HT1080 (cell line): Measurements from ENCODE around the gene NDUFS3. TPM values are rescaled to one million over a fixed set of nuclear protein-coding genes. Genes with fewer than 3 reads are reported as not detected.

ENCODE experiments used
- DNase-seq: peaks from one replicate; pipeline ENCODE4 v3.0.0-alpha.2; 2015; ENCODE audit warnings: low read depth
- total RNA-seq: library from RNA; depleted of rRNA; stranded (reverse); fragments of >200 nt; shearing (Covaris generic); gene quantifications from 2 replicates; pipeline ENCODE4 v1.2.3, GENCODE V29; 2014

NDUFS3 gene
- total RNA-seq, 1 experiment from 2014 or later: 101 TPM

- DNase-seq: no peak
Measured at GRCh38 chr11:47589977-47590861, 11.3 kb downstream of the NDUFS3 start.

- DNase-seq: peak; percentile 38
Measured at GRCh38 chr11:47591764-47592163, 12.9 kb downstream of the NDUFS3 start.

GRCh38 chr11:47592251-47592650, 13.4 kb downstream of the NDUFS3 start:
- DNase-seq: no peak

DNA sequence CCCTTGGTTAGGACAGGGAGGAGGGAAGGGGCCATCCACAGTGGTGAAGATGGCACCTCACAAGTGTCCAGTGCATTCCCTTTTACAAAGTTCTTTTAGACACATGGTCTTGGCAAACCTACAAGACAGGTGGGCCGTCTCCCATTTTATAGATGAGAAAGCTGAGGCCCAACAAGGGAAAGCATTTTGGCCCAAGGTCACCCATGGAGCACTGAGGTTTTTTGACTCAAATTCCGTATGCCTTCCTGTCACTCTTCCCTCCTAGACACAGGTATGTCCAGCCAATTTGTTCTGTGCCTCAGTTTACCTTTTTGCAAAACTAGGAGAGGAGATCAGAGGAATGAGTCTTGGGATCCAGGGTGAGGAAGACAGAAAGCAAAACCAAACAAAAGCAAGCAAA, 14.1 kb downstream of the NDUFS3 start:
- no peak for DNase-seq

- no peak for DNase-seq
Measured at GRCh38 chr11:47593492-47593933, 14.6 kb downstream of the NDUFS3 start.

- no peak for DNase-seq
Measured at GRCh38 chr11:47593934-47594855, 15.3 kb downstream of the NDUFS3 start, which contains the start of gene C1QTNF4. Gene C1QTNF4 (minus strand): TSS chr11:47594411. CDS start chr11:47590810, 3,601 bp downstream.

DNA sequence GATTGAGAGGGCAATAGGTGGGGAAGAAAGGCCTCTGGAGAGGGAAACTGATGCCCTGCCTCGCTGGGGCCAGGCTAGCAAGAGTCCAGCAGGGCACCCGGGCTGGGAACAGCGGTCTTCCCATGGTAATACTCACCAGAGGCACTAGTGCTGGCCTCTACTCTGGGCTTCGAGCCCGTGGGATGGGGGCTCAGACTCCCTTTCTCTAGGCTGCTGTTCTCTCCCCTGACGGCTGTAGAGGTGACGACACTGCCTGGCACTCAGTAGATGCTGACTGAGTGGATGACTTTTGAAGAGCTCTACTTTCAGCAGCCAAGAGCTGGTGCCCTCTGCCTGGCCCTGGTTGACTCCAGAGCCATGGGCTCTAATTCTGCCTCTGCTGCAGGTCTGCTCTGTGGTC, 16.2 kb downstream of the NDUFS3 start:
- no peak for DNase-seq

- DNase-seq: no peak
Measured at GRCh38 chr11:47595967-47596366, 17.1 kb downstream of the NDUFS3 start.

DNA sequence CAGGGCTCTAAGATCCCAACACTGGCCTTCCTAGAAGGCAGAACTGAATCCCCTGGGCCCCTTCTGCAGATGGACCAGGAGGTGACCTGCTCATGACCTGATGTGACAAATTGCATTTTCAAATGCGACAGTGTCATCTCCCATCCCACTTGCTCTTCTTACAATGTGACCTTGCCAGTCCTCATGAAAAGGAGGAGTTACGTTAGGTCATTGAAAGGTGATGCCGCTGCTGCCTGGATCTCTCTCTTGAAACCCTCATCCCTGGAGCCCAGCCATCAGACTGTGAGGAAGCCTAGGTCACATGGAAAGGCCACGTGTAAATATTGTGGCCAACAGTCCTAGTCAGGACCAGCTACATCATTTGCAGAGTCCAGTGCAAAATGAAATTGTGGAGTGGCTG, 21.0 kb downstream of the NDUFS3 start:
- no peak for DNase-seq

- DNase-seq: no peak
Measured at GRCh38 chr11:47603295-47603694, 24.4 kb downstream of the NDUFS3 start.

GRCh38 chr11:47605921-47606320, 27.0 kb downstream of the NDUFS3 start:
- DNase-seq: no peak

DNA sequence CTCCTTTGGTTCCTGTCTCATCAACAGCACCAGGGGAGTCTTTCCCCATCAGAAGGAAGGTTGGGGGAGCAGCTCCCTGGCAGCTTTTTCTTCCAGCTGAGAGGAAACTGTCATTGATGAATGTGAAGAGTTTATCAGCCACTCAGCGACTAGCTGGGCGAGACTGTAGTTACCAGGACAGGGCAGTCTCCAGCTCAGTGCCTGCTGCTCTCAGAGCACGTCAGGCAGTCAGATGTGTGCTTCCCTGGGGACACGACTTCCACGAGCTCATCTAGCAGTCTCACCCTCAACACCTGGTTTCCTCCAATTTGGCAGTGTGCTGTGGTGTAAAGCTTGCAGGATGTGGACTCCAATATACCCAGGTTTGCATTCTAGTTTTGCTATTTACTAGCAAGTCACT, 27.9 kb downstream of the NDUFS3 start:
- DNase-seq: no peak

DNA sequence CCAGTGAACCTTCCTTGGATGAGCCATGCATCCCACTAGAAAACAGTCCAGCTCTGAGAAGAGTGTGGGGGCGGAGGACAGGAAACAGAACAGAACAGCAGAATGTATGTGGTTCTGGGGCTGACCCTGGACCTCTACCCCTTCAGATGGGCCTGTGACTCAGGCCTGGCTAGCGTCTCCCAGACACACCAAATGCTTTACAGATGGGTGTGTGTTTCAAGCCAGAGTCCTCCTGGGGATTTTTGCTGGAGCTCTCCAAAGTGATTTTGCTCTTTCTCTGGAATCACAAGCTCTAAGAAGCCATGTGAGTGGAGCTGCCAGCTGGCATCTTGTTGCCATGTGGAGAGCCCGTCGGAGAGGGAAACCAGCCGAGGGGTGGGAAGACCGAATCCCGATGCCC, 28.5 kb downstream of the NDUFS3 start:
- peak; percentile 64 for DNase-seq

DNA sequence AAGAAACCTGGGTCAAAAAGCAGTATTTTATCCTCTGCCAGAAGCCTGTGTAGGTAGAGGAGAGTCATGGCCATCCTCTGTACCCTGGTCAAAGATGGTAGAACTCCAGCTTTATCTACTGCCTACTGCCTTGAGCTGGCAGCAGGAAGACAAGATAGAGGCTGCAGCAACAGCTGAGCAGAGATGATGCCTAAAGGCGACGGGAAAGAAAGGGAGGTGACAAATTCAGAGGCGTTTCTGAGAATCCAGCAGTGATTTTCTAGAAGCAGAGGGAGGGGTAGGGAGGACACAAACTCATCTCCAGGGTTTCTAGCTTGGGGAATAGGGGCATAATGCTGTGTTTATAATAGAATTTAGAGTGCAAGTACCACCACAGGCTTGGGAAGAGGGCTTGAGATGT, 30.8 kb downstream of the NDUFS3 start:
- DNase-seq: no peak

- no peak for DNase-seq
Measured at GRCh38 chr11:47611348-47611794, 32.5 kb downstream of the NDUFS3 start.

DNA sequence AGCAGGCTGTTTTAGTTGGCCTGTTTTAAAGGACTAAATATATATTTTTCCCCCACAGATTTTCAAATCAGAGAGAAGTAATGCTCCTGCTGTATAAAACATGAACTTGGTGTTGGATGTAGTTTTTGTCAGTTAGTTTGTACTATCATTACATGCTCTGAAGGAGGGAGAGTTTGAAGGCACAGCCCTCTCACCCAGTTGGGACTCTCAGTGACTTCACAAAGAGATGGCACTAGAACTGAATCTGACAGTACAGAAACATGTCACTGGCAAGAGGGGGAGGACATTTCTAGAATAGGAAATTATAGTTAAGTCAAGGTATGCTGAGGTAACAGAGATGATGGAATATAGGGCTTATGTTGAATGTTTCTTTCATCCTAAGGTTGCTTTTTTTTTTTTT, 36.4 kb downstream of the NDUFS3 start:
- no peak for DNase-seq

- DNase-seq: peak; percentile 37
Measured at GRCh38 chr11:47616726-47617416, 38.0 kb downstream of the NDUFS3 start.

- DNase-seq: no peak
Measured at GRCh38 chr11:47617417-47617809, 38.5 kb downstream of the NDUFS3 start.

DNA sequence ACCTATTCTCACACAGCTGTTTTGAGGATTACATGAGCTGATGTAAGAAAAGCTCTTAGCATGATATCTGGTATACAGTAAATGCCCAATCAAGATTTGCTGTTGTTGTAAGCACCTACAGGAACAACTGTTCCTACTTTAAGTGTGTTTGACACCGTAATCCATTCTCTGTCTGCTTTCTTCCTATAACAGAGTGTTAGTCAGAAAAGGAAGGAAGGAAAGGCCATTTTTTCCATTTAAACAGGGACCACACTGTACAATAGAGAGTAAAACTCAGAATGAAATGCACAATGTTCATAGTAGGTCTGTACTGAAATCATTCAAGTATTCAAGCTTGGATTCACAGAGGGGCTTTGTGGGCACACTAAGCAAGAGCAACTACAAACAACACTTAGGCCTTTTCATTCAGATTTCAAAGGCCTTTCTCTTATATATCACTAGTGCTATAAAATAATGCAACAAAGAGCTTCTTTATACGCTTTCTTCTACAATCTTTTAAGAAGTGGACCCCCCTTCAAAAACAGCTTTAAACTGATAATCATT, 42.0 kb downstream of the NDUFS3 start:
- no peak for DNase-seq

DNA sequence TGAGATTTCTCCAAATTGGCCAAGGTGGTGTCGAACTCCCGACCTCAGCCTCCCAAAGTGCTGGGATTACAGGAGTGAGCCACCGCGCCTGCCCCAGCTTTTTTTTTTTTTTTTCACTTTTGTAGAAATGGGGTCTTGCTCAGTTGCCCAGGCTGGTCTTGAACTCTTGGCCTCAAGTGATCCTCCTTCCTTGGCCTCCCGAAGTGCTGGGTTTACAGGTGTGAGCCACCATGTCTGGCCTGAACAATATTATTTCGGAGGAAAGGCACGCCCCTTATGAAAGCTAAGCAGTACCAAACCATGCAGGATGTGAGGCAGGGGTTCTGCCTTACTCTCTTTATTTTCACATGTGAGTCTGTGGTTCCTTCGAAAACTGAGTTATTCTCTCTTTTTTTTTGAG, 47.4 kb downstream of the NDUFS3 start:
- no peak for DNase-seq

- DNase-seq: no peak
Measured at GRCh38 chr11:47628026-47628425, 49.2 kb downstream of the NDUFS3 start.
